Measurements from ENCODE around the gene SLC38A10.
A peak's percentile ranks its signal among the peaks of the same experiment; 100 is the strongest.

GRCh38 chr17:81322271-81323082 lies 27.4 kb upstream of the SLC38A10 start:
- TF ChIP-seq CTCF (conservative IDR thresholded peaks at IDR 0.05; ENCODE audit: low read length), result peak; percentile 80
- no peak for TF ChIP-seq EZH2phosphoT487 (IDR thresholded peaks at IDR 0.05; ENCODE audit: borderline replicate concordance, low read depth, low read length)

All from OCI-LY7 (cell line).